Neural cell (in vitro differentiated cells): ENCODE results near the gene MYO7A.

ENCODE experiments used
- CTCF ChIP-seq: fragments of 450-650 bp; IDR thresholded peaks from 2 replicates; pipeline ENCODE4 v1.5.1; 2014; ENCODE audit warnings: antibody characterized with exemption, mild to moderate bottlenecking, moderate library complexity; ENCODE audit not compliant: poor library complexity, severe bottlenecking
- EZH2 ChIP-seq: fragments of 200-600, 300-800 bp; shearing (Covaris generic), sonication (generic); IDR thresholded peaks from 2 replicates; pipeline ENCODE4 v1.6.1; 2014; ENCODE audit warnings: antibody characterized with exemption, low read length, borderline replicate concordance, mild to moderate bottlenecking; ENCODE audit not compliant: insufficient read depth, poor library complexity, severe bottlenecking
- MXI1 ChIP-seq: fragments of 450-650 bp; conservative IDR thresholded peaks from 2 replicates; pipeline ENCODE4 v1.6.1; 2014; ENCODE audit warnings: antibody characterized with exemption, mild to moderate bottlenecking; ENCODE audit not compliant: poor library complexity, severe bottlenecking
- POLR2AphosphoS5 ChIP-seq: IDR thresholded peaks from 2 replicates; pipeline ENCODE4 v1.6.1; 2012
- RAD21 ChIP-seq: fragments of 450-650 bp; conservative IDR thresholded peaks from 2 replicates; pipeline ENCODE4 v1.6.1; 2014; ENCODE audit warnings: antibody characterized with exemption, mild to moderate bottlenecking, moderate library complexity
- SMC3 ChIP-seq: fragments of 450-650 bp; conservative IDR thresholded peaks from 2 replicates; pipeline ENCODE4 v1.6.1; 2014; ENCODE audit warnings: antibody characterized with exemption, mild to moderate bottlenecking, moderate library complexity; ENCODE audit not compliant: poor library complexity

DNA sequence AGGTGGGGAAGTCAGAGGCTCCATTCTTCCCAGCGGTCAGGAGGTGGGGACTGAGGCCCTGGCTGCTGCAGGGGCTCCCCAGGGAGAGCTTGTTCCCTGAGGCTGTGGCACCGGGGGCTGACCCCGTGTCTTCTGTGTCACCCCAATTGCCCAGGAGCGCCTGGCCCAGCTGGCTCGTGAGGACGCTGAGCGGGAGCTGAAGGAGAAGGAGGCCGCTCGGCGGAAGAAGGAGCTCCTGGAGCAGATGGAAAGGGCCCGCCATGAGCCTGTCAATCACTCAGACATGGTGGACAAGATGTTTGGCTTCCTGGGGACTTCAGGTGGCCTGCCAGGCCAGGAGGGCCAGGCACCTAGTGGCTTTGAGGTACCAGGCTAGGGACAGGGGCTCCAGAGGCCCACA, 53.2 kb downstream of the MYO7A start:
- TF ChIP-seq RAD21 (no peak), CTCF (no peak), EZH2 (no peak), SMC3 (no peak), MXI1 (no peak), POLR2AphosphoS5 (no peak)
